ENCODE data around the gene ARL15. TPM values are rescaled to one million over a fixed set of nuclear protein-coding genes. Genes with fewer than 3 reads are reported as not detected.
"Not testable (repeated sequence)": the region's sequence is repeated elsewhere in the genome, so short reads cannot be mapped to it uniquely, and the experiment has no call there.

ARL15 gene
- total and polyA plus RNA-seq, 9 of the 15 experiments (the other 6 are each of a cell fraction or from before 2014, with no cell fraction given), result 18.5 to 80.4 (median 57.0) TPM

GRCh38 chr5:54352580-54352979, 42.2 kb upstream of the ARL15 start:
- Histone ChIP-seq H3K9me3 (replicated peaks; ENCODE audit: control insufficient read depth, insufficient read depth, low read depth, low read length) (peaks cover 19% of the 10 kb centered on the region), H3K79me2 (ENCODE audit: control insufficient read depth, insufficient read depth, low read length) (peaks cover 52% of the 10 kb centered on the region), H3K36me3 (ENCODE audit: control insufficient read depth, insufficient read depth, low read length) (peaks cover 48% of the 10 kb centered on the region)
- FAIRE-seq; H3K9ac ChIP-seq (ENCODE audit: insufficient read depth in 1 of 2, low read depth in 2 of 2, low read length in 2 of 2); DNase-seq (ENCODE audit: extremely low read depth in 1 of 4, low spot score in 3 of 4); H3K27ac ChIP-seq (ENCODE audit: extremely low read depth, low read depth, low read length); H3K4me1 ChIP-seq (replicated peaks in 1 of 2; ENCODE audit: control insufficient read depth in 2 of 2, insufficient read depth in 2 of 2, low read length in 2 of 2); H3K9me1 ChIP-seq (ENCODE audit: control insufficient read depth, insufficient read depth, low read length); BruUV-seq (replicated peaks); H3K27me3 ChIP-seq (ENCODE audit: control insufficient read depth in 2 of 2, insufficient read depth in 2 of 2, low read length in 2 of 2); H3K4me2 ChIP-seq (ENCODE audit: insufficient read depth, low read length); in situ Hi-C loops (cut with MboI); H3K4me3 ChIP-seq; H4K20me1 ChIP-seq (replicated peaks; ENCODE audit: control insufficient read depth, insufficient read depth, low read length); H2AFZ ChIP-seq (ENCODE audit: low read depth, low read length); ATAC-seq; CTCF ChIA-PET (ENCODE audit: low intra/inter-chr PET ratio); intact Hi-C loops (cut with micrococcal nuclease): not testable (repeated sequence)
- POLR2A ChIA-PET, result interaction anchor here (1.3 to 1.4 kb wide), 2 partner anchors 39 to 41 kb away, joined by 3 to 5 read pairs; no protein-coding TSS in a partner anchor
- WGBS (ENCODE audit: insufficient coverage, low coverage, missing lambda C conversion rate), result 75% methylated on average over 1 of the region's 1 CpG
- peak in 1 of 2 experiments; percentile 95 for TF ChIP-seq AFF1 (IDR thresholded peaks at IDR 0.05; ENCODE audit: low read depth in 1 of 2, partially characterized antibody in 2 of 2)

Measured in K562 (cell line).